ENCODE data around the gene MRPL11. TPM values are rescaled to one million over a fixed set of nuclear protein-coding genes. Genes with fewer than 3 reads are reported as not detected.

MRPL11 gene
- total and polyA plus RNA-seq, 2 of the 13 experiments (the other 11 are each of a cell fraction or from before 2014, with no cell fraction given) = 72.9 to 176 TPM

- TF ChIP-seq FOXP4 (CRISPR knock-in tag; IDR thresholded peaks at IDR 0.05) (no peak), ZKSCAN1 (IDR thresholded peaks at IDR 0.05; ENCODE audit: low read length) (no peak), CENPT (CRISPR knock-in tag; IDR thresholded peaks at IDR 0.05; ENCODE audit: low read depth) (no peak), ZNF891 (CRISPR knock-in tag; IDR thresholded peaks at IDR 0.05) (peak; percentile 77), ZNF746 (CRISPR knock-in tag; IDR thresholded peaks at IDR 0.05) (0 out of 2 replicates have a peak, but pooled peaks have one; percentile 24), GABPB1 (CRISPR knock-in tag; IDR thresholded peaks at IDR 0.05) (peak; percentile 41; the same call in 1 of the 2 replicates), ZNF878 (CRISPR knock-in tag; IDR thresholded peaks at IDR 0.05) (no peak), SETDB1 (CRISPR knock-in tag; IDR thresholded peaks at IDR 0.05; ENCODE audit: borderline replicate concordance) (no peak), MXD4 (CRISPR knock-in tag; IDR thresholded peaks at IDR 0.05) (no peak), CHD2 (IDR thresholded peaks at IDR 0.05; ENCODE audit: low read depth, low read length) (no peak), ZFP37 (CRISPR knock-in tag; IDR thresholded peaks at IDR 0.05; ENCODE audit: borderline replicate concordance) (no peak), TEF (CRISPR knock-in tag; IDR thresholded peaks at IDR 0.05) (no peak), U2AF1 (optimal IDR thresholded peaks at IDR 0.05; ENCODE audit: low read depth, low read length) (no peak), ZNF276 (CRISPR knock-in tag; IDR thresholded peaks at IDR 0.05; ENCODE audit: low read depth) (0 out of 2 replicates have a peak, but pooled peaks have one; percentile 47), MTF1 (CRISPR knock-in tag; IDR thresholded peaks at IDR 0.05) (no peak), FOXP1 (IDR thresholded peaks at IDR 0.05) (no peak), FOXP1 (CRISPR knock-in tag; IDR thresholded peaks at IDR 0.05) (no peak), DRAP1 (CRISPR knock-in tag; IDR thresholded peaks at IDR 0.05) (no peak), GMEB1 (CRISPR knock-in tag; IDR thresholded peaks at IDR 0.05; ENCODE audit: borderline replicate concordance) (no peak), ATF2 (CRISPR knock-in tag; IDR thresholded peaks at IDR 0.05) (no peak), ELF3 (CRISPR knock-in tag; IDR thresholded peaks at IDR 0.05) (0 out of 2 replicates have a peak, but pooled peaks have one; percentile 38)
Observed at GRCh38 chr11:66408488-66409214, 30.0 kb downstream of the MRPL11 start (continued).

Data from HepG2 (cell line).